ELR (cell line): ENCODE results near the gene COX8C.

ENCODE experiments used
- DNase-seq: peaks from one replicate; pipeline ENCODE4 v3.0.0-alpha.2; 2015; ENCODE audit warnings: low read depth

COX8C gene

GRCh38 chr14:93322929-93323599, 23.9 kb upstream of the COX8C start:
- no peak for DNase-seq

- DNase-seq = no peak
Observed at GRCh38 chr14:93323600-93324174, 23.3 kb upstream of the COX8C start.

GRCh38 chr14:93326196-93326595, 20.8 kb upstream of the COX8C start:
- DNase-seq = no peak

- no peak for DNase-seq
Observed at GRCh38 chr14:93328546-93328945, 18.4 kb upstream of the COX8C start.

GRCh38 chr14:93329965-93330608, 16.9 kb upstream of the COX8C start:
- no peak for DNase-seq

GRCh38 chr14:93330609-93331000, 16.4 kb upstream of the COX8C start:
- DNase-seq = no peak

GRCh38 chr14:93331002-93331727, 15.8 kb upstream of the COX8C start:
- DNase-seq = no peak

GRCh38 chr14:93331728-93332396, 15.1 kb upstream of the COX8C start:
- DNase-seq = no peak

GRCh38 chr14:93332397-93332852, 14.6 kb upstream of the COX8C start:
- peak; percentile 68 for DNase-seq

GRCh38 chr14:93332853-93333630, 13.9 kb upstream of the COX8C start, which contains the start of gene BTBD7:
TSS of gene BTBD7 (minus strand) at chr14:93333036. CDS start at chr14:93296051, 36,985 bp downstream.
- DNase-seq = peak; percentile 98

- DNase-seq = no peak
Observed at GRCh38 chr14:93333631-93334103, 13.3 kb upstream of the COX8C start.

- no peak for DNase-seq
Observed at GRCh38 chr14:93337143-93337753, 9.7 kb upstream of the COX8C start.

GRCh38 chr14:93337884-93338283, 9.1 kb upstream of the COX8C start:
- no peak for DNase-seq

GRCh38 chr14:93343266-93343665, 3.7 kb upstream of the COX8C start:
- DNase-seq = no peak

- DNase-seq = no peak
Observed at GRCh38 chr14:93343797-93344196, 3.2 kb upstream of the COX8C start.

GRCh38 chr14:93347850-93348249, 868 bp downstream of the COX8C start:
- no peak for DNase-seq

- DNase-seq = no peak
Observed at GRCh38 chr14:93348292-93348691, 1.3 kb downstream of the COX8C start.

- peak; percentile 27 for DNase-seq
Observed at GRCh38 chr14:93354873-93355272, 7.9 kb downstream of the COX8C start.

- no peak for DNase-seq
Observed at GRCh38 chr14:93368996-93369712, 22.2 kb downstream of the COX8C start.

GRCh38 chr14:93369713-93370266, 22.8 kb downstream of the COX8C start:
- no peak for DNase-seq
